Cortex of kidney (tissue), 1 donor: Measurements from ENCODE around the gene IDE.
A peak's percentile ranks its signal among the peaks of the same experiment; 100 is the strongest.
"Not testable (repeated sequence)": the region's sequence is repeated elsewhere in the genome, so short reads cannot be mapped to it uniquely, and the experiment has no call there.

ENCODE experiments used
- DNase-seq: peaks from one replicate; lab custom pipeline; 2025; lab: John Stamatoyannopoulos, UW

The IDE gene

GRCh38 chr10:92573798-92574547 lies at the start of gene IDE:
TSS of gene IDE (minus strand) at chr10:92574093. CDS start at chr10:92574019, 74 bp downstream.
- DNase-seq, result no peak

GRCh38 chr10:92619368-92619767 lies 45.5 kb upstream of the IDE start:
- no peak for DNase-seq

GRCh38 chr10:92615515-92615914 lies 41.6 kb upstream of the IDE start:
- DNase-seq, result no peak

- DNase-seq, result no peak
Observed at GRCh38 chr10:92604841-92605240, 30.9 kb upstream of the IDE start.

- DNase-seq, result no peak
Observed at GRCh38 chr10:92598321-92598720, 24.4 kb upstream of the IDE start.

- no peak for DNase-seq
Observed at GRCh38 chr10:92595505-92595904, 21.6 kb upstream of the IDE start.

GRCh38 chr10:92593619-92594588 lies 20.0 kb upstream of the IDE start:
- DNase-seq, result no peak

- no peak for DNase-seq
Observed at GRCh38 chr10:92592761-92593618, 19.1 kb upstream of the IDE start, which contains the start of gene KIF11. TSS of gene KIF11 (plus strand) at chr10:92593130. CDS start at chr10:92593376, 246 bp downstream.

- DNase-seq, result no peak
Observed at GRCh38 chr10:92591550-92592022, 17.7 kb upstream of the IDE start.

- no peak for DNase-seq
Observed at GRCh38 chr10:92590623-92591549, 17.0 kb upstream of the IDE start.

- not testable (repeated sequence) for DNase-seq
Observed at GRCh38 chr10:92582347-92582746, 8.5 kb upstream of the IDE start.

GRCh38 chr10:92575961-92576360 lies 2.1 kb upstream of the IDE start:
- DNase-seq, result no peak

- DNase-seq, result peak; percentile 15
Observed at GRCh38 chr10:92574548-92575261, 812 bp upstream of the IDE start.

GRCh38 chr10:92573091-92573797 lies 649 bp downstream of the IDE start:
- no peak for DNase-seq

GRCh38 chr10:92572362-92573090 lies 1.4 kb downstream of the IDE start:
- DNase-seq, result no peak

- no peak for DNase-seq
Observed at GRCh38 chr10:92571649-92572048, 2.2 kb downstream of the IDE start.

- not testable (repeated sequence) for DNase-seq
Observed at GRCh38 chr10:92569663-92570062, 4.2 kb downstream of the IDE start.

- DNase-seq, result no peak
Observed at GRCh38 chr10:92569071-92569470, 4.8 kb downstream of the IDE start.
